Measurements from ENCODE around the gene SMOC1.

SMOC1 gene

DNA sequence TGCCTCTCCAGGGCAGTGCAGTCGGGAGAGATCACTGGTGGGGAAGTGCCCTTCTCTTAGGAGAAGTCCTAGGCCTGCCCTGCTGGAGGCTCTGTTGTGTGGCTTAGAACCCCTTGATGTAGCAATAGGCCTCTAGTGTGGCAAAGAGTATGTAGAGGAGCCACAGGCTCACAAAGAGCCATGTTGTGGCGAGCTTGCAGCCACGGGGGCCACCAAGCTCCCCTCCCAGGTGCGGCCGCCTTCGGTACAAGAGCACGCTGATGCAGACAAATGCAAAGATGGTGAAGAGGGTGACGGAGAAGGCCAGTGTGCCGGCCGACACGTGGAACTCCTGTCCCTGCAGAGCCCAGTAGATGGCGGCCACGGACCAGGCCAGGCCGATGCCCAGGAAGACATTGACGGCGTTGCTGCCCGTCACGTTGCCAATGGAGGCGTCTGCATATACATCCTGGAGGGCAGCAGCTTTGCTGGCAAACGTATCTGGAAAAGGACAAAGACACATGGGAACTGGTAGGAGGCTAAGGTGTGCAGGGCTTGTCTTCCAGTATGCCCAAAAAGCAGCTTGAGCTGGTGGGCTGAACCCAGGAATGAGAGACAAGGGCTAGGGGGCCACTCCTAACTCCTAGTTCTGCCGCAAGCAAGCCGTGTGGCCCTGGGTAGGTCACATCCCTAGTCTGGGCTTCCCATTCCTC is 166.8 kb downstream of the SMOC1 start:
- peak; percentile 57 for DNase-seq (ENCODE audit: low spot score)

DNA sequence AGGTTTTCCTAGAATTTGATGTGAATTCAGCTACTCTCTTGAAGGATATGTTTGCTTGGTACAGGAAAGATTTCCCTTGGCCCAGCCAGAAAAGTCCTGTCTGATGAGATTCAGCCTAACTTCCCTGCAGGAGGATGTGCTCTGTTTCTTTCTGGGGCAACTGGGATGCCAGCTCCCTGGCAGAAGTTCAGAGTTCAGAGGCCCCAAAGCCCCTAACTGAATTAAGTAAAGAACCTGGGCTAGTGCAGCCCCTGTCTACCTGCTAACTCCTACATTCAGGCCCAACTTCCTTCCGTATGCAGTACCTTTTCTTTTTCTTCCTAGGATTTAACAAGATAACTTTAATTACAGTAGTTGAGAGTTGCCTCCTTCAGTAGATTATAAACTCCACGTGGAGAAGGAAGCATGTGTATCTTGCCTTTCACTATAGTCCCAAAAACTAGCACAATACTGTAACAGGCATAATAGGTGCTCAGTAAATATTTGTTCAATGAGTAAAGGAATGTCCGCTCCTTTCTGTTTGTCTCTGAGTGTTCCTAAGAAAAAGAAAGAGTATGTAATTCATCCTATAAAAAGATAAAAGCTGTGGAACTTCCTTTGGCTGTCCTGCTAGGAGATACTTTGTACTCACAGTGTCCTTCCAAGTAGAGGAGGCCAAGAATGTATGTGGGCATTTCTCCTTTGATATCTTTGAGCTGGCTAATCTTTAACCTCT is 168.5 kb downstream of the SMOC1 start:
- DNase-seq (ENCODE audit: low spot score) = no peak

- no peak for DNase-seq (ENCODE audit: low spot score)
Measured at GRCh38 chr14:70048313-70048654, 169.1 kb downstream of the SMOC1 start.

- DNase-seq (ENCODE audit: low spot score) = no peak
Measured at GRCh38 chr14:70049605-70050004, 170.4 kb downstream of the SMOC1 start.

DNA sequence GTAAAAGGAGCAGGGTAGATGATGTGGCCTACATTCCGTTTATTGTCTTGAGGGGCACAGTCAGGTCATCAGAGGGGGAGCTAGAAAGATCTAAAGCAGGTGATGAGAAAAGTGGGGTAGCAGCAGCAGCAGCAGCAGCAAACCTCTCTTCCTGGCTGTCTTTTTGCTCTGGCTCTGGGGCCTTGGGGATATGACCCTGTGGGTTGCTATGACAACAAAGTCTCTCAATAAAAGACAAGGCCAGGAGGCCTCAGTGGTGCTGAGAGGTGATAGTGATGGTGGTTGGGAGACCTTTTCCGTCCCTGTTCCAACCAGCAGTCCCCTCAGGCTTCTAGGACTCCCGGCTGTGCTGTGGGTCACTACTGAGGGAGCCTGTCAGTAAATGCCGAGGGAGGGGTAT is 170.9 kb downstream of the SMOC1 start:
- DNase-seq (ENCODE audit: low spot score) = no peak

GRCh38 chr14:70052990-70053389 is 173.8 kb downstream of the SMOC1 start:
- DNase-seq (ENCODE audit: low spot score) = no peak

- no peak for DNase-seq (ENCODE audit: low spot score)
Measured at GRCh38 chr14:70057519-70058136, 178.4 kb downstream of the SMOC1 start.

DNA sequence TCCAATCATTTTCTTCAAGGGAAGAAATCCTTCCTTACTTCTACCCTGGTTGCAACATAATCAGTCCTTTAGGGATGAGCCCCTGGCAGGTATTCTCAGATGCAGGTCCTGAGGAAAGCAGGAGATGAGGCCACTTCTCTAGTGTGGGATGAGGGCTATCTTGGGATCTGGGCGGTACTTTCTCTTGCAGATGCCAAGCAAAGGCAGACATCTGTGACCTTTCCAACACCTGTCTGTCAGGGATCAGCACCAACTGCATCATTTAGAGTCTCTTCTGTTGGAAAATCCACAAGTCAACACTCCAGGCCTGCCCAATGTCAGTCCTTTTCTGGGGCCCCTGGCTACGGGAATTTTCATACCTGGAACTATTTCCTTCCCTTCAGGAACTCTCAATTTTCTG is 180.3 kb downstream of the SMOC1 start:
- DNase-seq (ENCODE audit: low spot score) = no peak

DNA sequence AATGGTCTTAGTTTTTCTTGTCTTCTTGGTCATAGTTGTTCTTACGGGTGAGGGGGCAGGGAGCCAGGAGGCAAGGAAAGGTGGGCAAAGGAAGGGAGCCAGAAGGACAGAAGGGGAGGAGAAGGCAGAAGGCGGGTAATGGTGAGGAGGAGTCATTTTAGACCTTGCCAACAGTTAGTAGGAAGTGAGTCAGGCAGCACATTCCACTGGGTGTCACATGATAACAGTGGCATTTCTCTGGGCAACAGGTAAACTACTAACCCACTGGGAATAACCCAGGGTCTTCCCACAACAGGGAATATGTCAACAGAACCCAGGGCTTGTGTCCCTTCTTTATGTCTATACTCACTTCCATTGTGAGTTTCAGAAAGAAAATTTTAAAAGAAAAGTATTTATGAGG is 181.9 kb downstream of the SMOC1 start:
- DNase-seq (ENCODE audit: low spot score) = no peak

DNA sequence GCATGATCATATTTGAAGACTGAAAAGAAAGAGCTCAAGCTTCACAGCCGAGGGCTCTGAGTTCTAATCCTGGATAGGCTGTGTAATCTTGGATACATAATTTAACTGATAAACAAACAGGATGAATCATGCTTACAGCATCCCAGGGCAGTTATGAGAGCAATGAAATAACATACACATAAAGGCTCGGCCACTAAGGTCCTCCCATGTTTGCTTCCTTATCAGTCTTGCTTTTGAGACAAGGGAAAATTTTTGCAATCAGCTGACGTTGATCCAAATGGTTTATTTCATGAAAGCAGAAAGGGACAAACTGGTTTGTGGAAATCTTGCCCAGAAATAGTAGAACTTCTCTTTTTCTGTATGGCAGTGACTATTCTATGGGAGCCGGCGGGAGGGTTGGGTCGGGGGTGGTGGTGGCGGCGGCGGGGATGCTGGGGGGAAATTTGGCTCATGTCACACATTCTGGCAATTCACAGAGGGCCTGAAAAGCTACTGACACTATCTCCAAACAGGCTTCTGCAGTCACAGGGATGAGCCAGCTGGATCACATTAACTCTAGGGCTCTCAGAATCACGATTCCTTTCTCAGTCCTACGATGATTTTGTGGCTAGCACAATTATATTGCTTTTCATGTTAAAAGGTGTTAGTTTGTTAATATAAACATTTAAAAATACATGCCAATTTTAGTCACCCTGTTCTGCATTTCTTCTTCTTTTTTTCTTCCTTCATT is 185.1 kb downstream of the SMOC1 start:
- no peak for DNase-seq (ENCODE audit: low spot score)

- DNase-seq (ENCODE audit: low spot score) = no peak
Measured at GRCh38 chr14:70067810-70068209, 188.6 kb downstream of the SMOC1 start.

- DNase-seq (ENCODE audit: low spot score) = no peak
Measured at GRCh38 chr14:70069186-70069585, 190.0 kb downstream of the SMOC1 start.

DNA sequence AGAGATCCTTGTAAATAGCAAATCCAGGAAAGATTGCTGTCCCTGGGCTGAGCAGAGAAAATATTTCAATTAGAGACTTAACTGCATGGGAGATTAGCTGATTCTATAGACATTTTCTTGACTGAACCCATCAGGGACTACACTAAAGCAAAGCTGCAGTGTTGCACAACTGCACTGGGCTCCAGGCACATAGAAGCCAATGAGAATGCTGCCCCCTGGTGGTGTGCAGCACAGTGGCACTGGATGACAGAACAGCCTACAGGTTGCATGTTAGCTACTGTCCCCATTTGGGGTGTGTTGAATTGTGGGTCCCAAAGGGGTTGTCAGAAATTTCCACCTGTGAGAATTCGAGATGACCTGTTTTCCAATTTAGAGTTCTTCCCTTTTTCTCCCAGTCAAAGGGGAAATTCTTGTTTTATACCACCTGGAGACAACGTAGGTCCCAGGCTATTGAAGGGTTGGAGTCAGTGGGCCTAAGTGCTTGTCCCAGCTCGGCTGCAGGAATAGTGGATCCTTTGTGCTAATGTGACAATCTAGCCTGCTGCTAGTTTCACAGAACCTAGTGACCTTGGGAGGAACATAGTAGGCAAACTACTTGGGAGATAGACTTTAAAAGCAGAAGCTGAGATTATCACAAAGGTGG is 194.8 kb downstream of the SMOC1 start:
- peak; percentile 58 for DNase-seq (ENCODE audit: low spot score)

DNA sequence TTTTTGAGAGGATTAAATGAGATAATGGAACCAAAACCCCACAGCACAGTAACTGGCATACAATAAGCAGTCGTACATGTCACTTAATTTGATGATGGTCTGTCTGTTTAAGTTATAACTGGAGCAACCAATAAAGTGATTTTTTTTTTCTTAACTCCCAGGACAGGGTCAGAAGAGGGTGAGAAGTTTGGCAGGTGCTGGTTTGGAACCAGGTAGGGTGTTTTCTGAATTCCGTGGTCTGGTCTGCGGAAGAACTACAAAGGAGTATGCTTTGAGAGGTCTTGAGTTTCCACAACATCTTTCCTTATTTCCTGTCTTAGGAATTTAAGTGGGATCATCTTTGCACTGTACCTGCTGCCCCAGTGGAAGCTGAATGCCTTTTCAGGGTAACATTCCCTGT is 197.8 kb downstream of the SMOC1 start:
- no peak for DNase-seq (ENCODE audit: low spot score)

GRCh38 chr14:70077720-70078119 is 198.5 kb downstream of the SMOC1 start:
- DNase-seq (ENCODE audit: low spot score) = no peak

DNA sequence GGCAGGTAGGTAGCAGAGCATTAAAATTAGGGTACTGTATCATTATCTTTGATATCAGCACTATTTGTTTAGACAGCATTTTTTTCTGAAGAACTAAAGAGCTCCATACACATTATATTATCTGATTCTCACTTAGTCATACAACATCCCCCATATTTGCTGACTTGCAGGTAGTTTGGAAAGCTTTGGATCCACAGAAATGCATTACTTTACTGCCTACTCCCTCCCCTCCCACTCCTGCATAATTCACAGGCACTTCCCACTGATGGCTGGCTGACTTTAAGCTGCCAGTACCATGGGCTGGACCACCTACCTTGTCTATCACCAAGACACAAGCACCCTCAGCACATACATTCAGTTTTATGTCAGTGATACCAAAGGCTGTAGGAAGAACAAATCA is 199.1 kb downstream of the SMOC1 start:
- no peak for DNase-seq (ENCODE audit: low spot score)

DNA sequence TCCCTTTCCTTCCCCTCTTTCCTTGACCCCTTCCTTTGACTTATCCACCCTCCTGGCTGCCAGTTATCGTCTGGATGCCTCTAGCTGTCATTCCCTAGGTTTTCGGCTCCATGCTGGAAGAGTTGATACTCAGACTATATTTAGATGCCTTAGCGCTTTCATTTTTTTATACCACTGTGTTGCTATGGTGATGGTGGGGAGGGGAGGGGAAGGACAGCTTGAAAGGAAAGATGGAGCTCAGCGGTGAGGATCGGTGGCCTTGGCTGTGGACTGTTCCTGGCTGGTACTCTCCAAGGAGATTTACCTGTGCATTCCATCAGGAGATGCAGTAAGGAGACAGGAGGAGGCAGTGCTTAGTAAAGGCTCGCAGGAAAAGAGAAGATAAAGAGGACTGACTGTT is 200.9 kb downstream of the SMOC1 start:
- DNase-seq (ENCODE audit: low spot score) = no peak

Data from globus pallidus (tissue), 1 donor.